H1 (cell line): ENCODE measurements around the gene PATJ. TPM values are rescaled to one million over a fixed set of nuclear protein-coding genes. Genes with fewer than 3 reads are reported as not detected.

Experiments used
- CTCF ChIA-PET: fragments of 300-600 bp; sonication (Branson Sonifier 250); formaldehyde crosslinking; loops from one replicate; lab custom pipeline; 2021; ENCODE audit not compliant: partially characterized antibody; lab: Charles Lee
- POLR2A ChIA-PET: fragments of 300-600 bp; sonication (Branson Sonifier 250); formaldehyde crosslinking; loops from one replicate; lab custom pipeline; 2021; ENCODE audit warnings: inconsistent platforms; ENCODE audit not compliant: partially characterized antibody; lab: Charles Lee
- DNase-seq, 2 experiments: peaks; one replicate each; pipeline versions ENCODE4 v3.0.0 to v3.0.0-alpha.2; 2010 to 2022; ENCODE audit warnings: low spot score in 2 of 2, low read depth in 1 of 2, mixed read lengths in 1 of 2
- FAIRE-seq: peaks from 2 replicates; lab custom pipeline; 2011; peaks lifted over from hg19 to GRCh38; lab: Jason Lieb, UNC
- H2AFZ ChIP-seq: 2 replicates; pipeline ENCODE4 v1.8.1; 2012; ENCODE audit warnings: low read length, inconsistent platforms
- H2AK5ac ChIP-seq: 2 replicates; pipeline ENCODE4 v1.6.1; 2013; ENCODE audit warnings: low read depth, low read length
- H2BK120ac ChIP-seq: replicated peaks from 2 replicates; pipeline ENCODE3; 2013; ENCODE audit warnings: low read depth, low read length, inconsistent platforms
- H2BK12ac ChIP-seq: 2 replicates; pipeline ENCODE4 v1.6.1; 2013; ENCODE audit warnings: low read depth, low read length
- H2BK15ac ChIP-seq: 2 replicates; pipeline ENCODE4 v1.6.1; 2013; ENCODE audit warnings: low read length
- H2BK20ac ChIP-seq: 2 replicates; pipeline ENCODE4 v1.6.1; 2013; ENCODE audit warnings: low read length
- H2BK5ac ChIP-seq: 2 replicates; pipeline ENCODE4 v1.6.1; 2013; ENCODE audit warnings: low read depth, low read length
- H3K14ac ChIP-seq: 2 replicates; pipeline ENCODE4 v1.6.1; 2013; ENCODE audit warnings: inconsistent platforms; ENCODE audit not compliant: insufficient read length
- H3K18ac ChIP-seq: 2 replicates; pipeline ENCODE4 v1.6.1; 2013; ENCODE audit warnings: low read length; ENCODE audit errors: extremely low read depth
- H3K23ac ChIP-seq: 2 replicates; pipeline ENCODE4 v1.6.1; 2013; ENCODE audit warnings: inconsistent platforms; ENCODE audit not compliant: insufficient read length
- H3K23me2 ChIP-seq: 2 replicates; pipeline ENCODE4 v1.6.1; 2013; ENCODE audit warnings: low read depth, low read length
- H3K27ac ChIP-seq: 2 replicates; pipeline ENCODE4 v1.6.1; 2011; ENCODE audit warnings: low read depth, low read length, inconsistent platforms
- H3K27me3 ChIP-seq, 4 experiments: replicated peaks in 1 of 4; 1 replicate in 1 of 4; 2 replicates in 3 of 4; pipeline versions ENCODE4 v1.6.1 to v1.8.1; 2011 to 2013; ENCODE audit warnings: low read length in 3 of 4, mild to moderate bottlenecking in 3 of 4, inconsistent platforms in 2 of 4, mixed read lengths in 2 of 4, moderate library complexity in 1 of 4; ENCODE audit not compliant: control insufficient read depth in 3 of 4, insufficient read depth in 3 of 4; ENCODE audit errors: extremely low read depth in 1 of 4
- H3K36me3 ChIP-seq, 4 experiments: 2 replicates each; pipeline versions ENCODE4 v1.6.1 to v1.8.1; 2011 to 2013; ENCODE audit warnings: mild to moderate bottlenecking in 4 of 4, low read length in 3 of 4, moderate library complexity in 2 of 4, control low read depth in 1 of 4, inconsistent platforms in 1 of 4; ENCODE audit not compliant: insufficient read depth in 4 of 4, control insufficient read depth in 2 of 4
- H3K4ac ChIP-seq: replicated peaks from 2 replicates; pipeline ENCODE3; 2013; ENCODE audit warnings: low read length, low read depth, mixed read lengths, inconsistent platforms; ENCODE audit not compliant: insufficient read length
- H3K4me1 ChIP-seq, 4 experiments: replicated peaks in 1 of 4; 1 replicate in 1 of 4; 2 replicates in 3 of 4; pipeline versions ENCODE4 v1.6.1 to v1.8.1; 2011 to 2013; ENCODE audit warnings: low read length in 3 of 4, inconsistent platforms in 2 of 4, mixed read lengths in 1 of 4; ENCODE audit not compliant: insufficient read depth in 4 of 4, control insufficient read depth in 3 of 4
- H3K4me2 ChIP-seq, 2 experiments: 2 replicates each; pipeline versions ENCODE4 v1.6.1 to v1.8.1; 2011 to 2013; ENCODE audit warnings: low read depth in 2 of 2, low read length in 2 of 2, control low read depth in 1 of 2, inconsistent platforms in 1 of 2, mild to moderate bottlenecking in 1 of 2; ENCODE audit not compliant: insufficient read depth in 1 of 2
- H3K4me3 ChIP-seq, 4 experiments: fragments of 200-600, 300-600 bp in 1 of 4; sonication (generic), shearing (Covaris generic), sonication (Bioruptor Twin) in 1 of 4; 2 replicates each; pipeline versions ENCODE4 v1.5.1 to v1.8.1; 2011 to 2016; ENCODE audit warnings: low read length in 4 of 4, low read depth in 3 of 4, control low read depth in 2 of 4, inconsistent platforms in 2 of 4, mild to moderate bottlenecking in 2 of 4, mixed read lengths in 1 of 4, moderate library complexity in 1 of 4; ENCODE audit not compliant: insufficient read depth in 2 of 4; ENCODE audit errors: extremely low read depth in 1 of 4
- H3K56ac ChIP-seq: replicated peaks from 2 replicates; pipeline ENCODE3; 2013; ENCODE audit warnings: low read depth, mild to moderate bottlenecking, mixed read lengths, low read length, inconsistent platforms; ENCODE audit not compliant: insufficient read length
- H3K79me1 ChIP-seq: 2 replicates; pipeline ENCODE4 v1.6.1; 2013; ENCODE audit warnings: low read depth, low read length, control low read depth
- H3K79me2 ChIP-seq, 2 experiments: 2 replicates each; pipeline versions ENCODE4 v1.6.1 to v1.8.1; 2012 to 2013; ENCODE audit warnings: low read length in 2 of 2, mild to moderate bottlenecking in 2 of 2, inconsistent platforms in 1 of 2; ENCODE audit not compliant: insufficient read depth in 2 of 2, control insufficient read depth in 1 of 2
- H3K9ac ChIP-seq, 4 experiments: replicated peaks in 1 of 4; 1 replicate in 1 of 4; 2 replicates in 3 of 4; pipeline versions ENCODE4 v1.6.1 to v1.8.1; 2011 to 2013; ENCODE audit warnings: low read depth in 3 of 4, low read length in 3 of 4, control low read depth in 2 of 4, mild to moderate bottlenecking in 2 of 4, moderate library complexity in 2 of 4, inconsistent platforms in 1 of 4; ENCODE audit errors: extremely low read depth in 1 of 4
- H3K9me3 ChIP-seq, 2 experiments: 2 replicates each; pipeline versions ENCODE4 v1.6.1 to v1.8.1; 2012 to 2013; ENCODE audit warnings: mild to moderate bottlenecking in 2 of 2, moderate library complexity in 2 of 2, control low read depth in 1 of 2, inconsistent platforms in 1 of 2, low read depth in 1 of 2, low read length in 1 of 2, mixed read lengths in 1 of 2; ENCODE audit not compliant: insufficient read depth in 2 of 2
- H4K20me1 ChIP-seq, 2 experiments: replicated peaks in 1 of 2; 2 replicates each; pipeline versions ENCODE3 to v1.8.1; 2011 to 2013; ENCODE audit warnings: inconsistent platforms in 2 of 2, low read length in 2 of 2, mild to moderate bottlenecking in 1 of 2; ENCODE audit not compliant: insufficient read depth in 2 of 2, control insufficient read depth in 1 of 2
- H4K5ac ChIP-seq: 2 replicates; pipeline ENCODE4 v1.6.1; 2013; ENCODE audit warnings: low read length, low read depth, mixed read lengths, inconsistent platforms; ENCODE audit not compliant: insufficient read length
- H4K8ac ChIP-seq: 2 replicates; pipeline ENCODE4 v1.8.0; 2013; ENCODE audit warnings: mild to moderate bottlenecking, moderate library complexity, low read length, inconsistent platforms; ENCODE audit not compliant: insufficient read depth; ENCODE audit errors: extremely low read depth
- H4K91ac ChIP-seq: replicated peaks from 2 replicates; pipeline ENCODE3; 2013; ENCODE audit warnings: low read length, mixed read lengths, inconsistent platforms; ENCODE audit not compliant: insufficient read length
- CBX5 ChIP-seq: fragments of 300-800, 300-1000 bp; sonication (generic); IDR thresholded peaks from 2 replicates; pipeline ENCODE4 v1.7.1; 2016; ENCODE audit warnings: antibody characterized with exemption, low read length, low read depth
- CHD1 ChIP-seq: IDR thresholded peaks from 2 replicates; pipeline ENCODE4 v1.6.1; 2012; ENCODE audit warnings: low read depth, low read length, improper control_type of control experiment
- CTBP2 ChIP-seq: IDR thresholded peaks from 2 replicates; pipeline ENCODE4 v1.7.0; 2011; ENCODE audit warnings: borderline replicate concordance, mild to moderate bottlenecking, moderate library complexity, mixed read lengths, low read length; ENCODE audit not compliant: insufficient read depth, insufficient read length
- RNF2 ChIP-seq: fragments of 200-900, 300-1000 bp; sonication (generic); IDR thresholded peaks from 2 replicates; pipeline ENCODE4 v1.7.1; 2016; ENCODE audit warnings: borderline replicate concordance, low read depth, mild to moderate bottlenecking, antibody characterized with exemption, low read length; ENCODE audit not compliant: poor library complexity, severe bottlenecking; ENCODE audit errors: missing control alignments
- SIRT6 ChIP-seq: IDR thresholded peaks from one replicate; pipeline ENCODE4 v1.7.1; 2012; ENCODE audit warnings: low read length, inconsistent platforms
- SUZ12 ChIP-seq: fragments of 200-600 bp; sonication (generic); IDR thresholded peaks from 2 replicates; pipeline ENCODE4 v1.6.1; 2012; ENCODE audit warnings: mild to moderate bottlenecking, inconsistent platforms, low read length, moderate library complexity, mixed read lengths
- TBP ChIP-seq: IDR thresholded peaks from 2 replicates; pipeline ENCODE4 v1.6.1; 2011; ENCODE audit warnings: low read depth, low read length, improper control_type of control experiment
- WGBS, 2 experiments: shearing (Covaris generic) in 1 of 2; methylation state at CpG; one replicate each; pipeline versions ENCODE4 v1.1.6 to v1.1.7; 2013 to 2015; ENCODE audit warnings: low lambda C conversion rate in 2 of 2, mixed read lengths in 2 of 2, inconsistent platforms in 1 of 2, low coverage in 1 of 2, missing lambda C conversion rate in 1 of 2; ENCODE audit not compliant: insufficient replicate concordance in 2 of 2, insufficient coverage in 1 of 2, insufficient read length in 1 of 2; ENCODE audit errors: extremely low coverage in 1 of 2, missing lambda C conversion rate in 1 of 2; 5-methylcytosine and 5-hydroxymethylcytosine counted together
- polyA plus RNA-seq, 7 experiments: library from polyadenylated mRNA; depleted of rRNA in 3 of 7; stranded (reverse) in 5 of 7; unstranded in 2 of 7; fragments of >200 nt in 5 of 7; fragments of 200-250 nt in 2 of 7; gene quantifications; 1 replicate in 5 of 7; 2 replicates in 1 of 7; 4 replicates in 1 of 7; pipeline versions ENCODE4 v1.2.1 to v1.2.3, GENCODE V29; 2011 to 2013; ENCODE audit warnings: missing spikeins in 2 of 7, mixed read lengths in 2 of 7
- total RNA-seq: library from RNA; stranded (reverse); fragmentation: NEBNext Ultra II Directional; extraction: Animal tissue kit (Norgen Biotek cat#: 25700); gene quantifications from 2 replicates; pipeline ENCODE4 v1.2.1, GENCODE V29; 2021

Gene PATJ
- total and polyA plus RNA-seq, 2 of the 8 experiments (the other 6 are each of a cell fraction or from before 2014, with no cell fraction given): 8.2 to 55.6 TPM

DNA sequence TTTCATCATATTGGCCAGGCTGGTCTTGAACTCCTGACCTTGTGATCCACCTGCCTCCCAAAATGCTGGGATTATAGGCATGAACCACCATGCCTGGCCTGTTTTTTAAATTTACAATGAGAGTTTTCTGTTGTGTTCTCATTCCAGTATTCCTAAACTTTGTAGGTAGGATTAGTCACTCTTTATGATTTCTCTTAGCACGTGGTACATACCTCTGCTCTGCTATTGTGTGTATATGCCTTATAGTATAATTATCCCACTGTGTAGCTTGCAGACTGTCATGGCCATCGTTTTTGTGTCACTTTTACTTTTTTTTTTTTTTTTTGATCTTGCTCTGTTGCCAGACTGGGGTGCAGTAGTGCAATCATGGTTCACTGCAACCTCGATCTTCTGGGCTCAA is 14.5 kb downstream of the PATJ start:
- no peak overlapping the region for H4K91ac ChIP-seq
- H3K4me2 ChIP-seq: no peak overlapping the region
- no peak overlapping the region for H4K5ac ChIP-seq
- no peak overlapping the region for H3K18ac ChIP-seq
- H3K79me2 ChIP-seq: peaks cover 0 to 73% of the 10 kb centered on the region in 2 experiments; a peak in 2 of 4 replicates
- H3K56ac ChIP-seq: no peak overlapping the region
- H4K20me1 ChIP-seq: peaks cover 0 to 3% of the 10 kb centered on the region in 2 experiments
- no peak overlapping the region for H2BK5ac ChIP-seq
- no peak overlapping the region for H3K4me3 ChIP-seq
- peaks cover 2% of the 10 kb centered on the region; the same call in 1 of the 2 replicates for H3K79me1 ChIP-seq
- H3K23ac ChIP-seq: no peak overlapping the region
- 87% methylated on average over 2 of the region's 3 CpGs; no CpG with 5 or more reads in 1 of the 2 experiments for WGBS, 2 experiments
- H2BK20ac ChIP-seq: no peak overlapping the region
- no peak overlapping the region for H2BK120ac ChIP-seq
- H3K23me2 ChIP-seq: no peaks in the 10 kb centered on the region
- no peak overlapping the region for H3K9ac ChIP-seq
- ChIA-PET CTCF (no interaction called here), POLR2A (no interaction called here)
- H3K36me3 ChIP-seq: no peaks in the 10 kb centered on the region; a peak in 1 of 8 replicates
- H3K14ac ChIP-seq: no peak overlapping the region
- H3K4me1 ChIP-seq: peaks cover 0 to 5% (median 0%) of the 10 kb centered on the region in 4 experiments; a peak in 1 of 7 replicates
- H3K9me3 ChIP-seq: no peaks in the 10 kb centered on the region
- H2AK5ac ChIP-seq: no peak overlapping the region
- no peaks in the 10 kb centered on the region for H3K27me3 ChIP-seq
- H4K8ac ChIP-seq: no peak overlapping the region
- DNase-seq (no peak), FAIRE-seq (no peak)
- H3K27ac ChIP-seq: no peak overlapping the region
- no peak overlapping the region for H3K4ac ChIP-seq
- no peak overlapping the region for H2BK12ac ChIP-seq
- no peak for TF ChIP-seq TBP
- TF ChIP-seq RNF2: no peak
- no peak for TF ChIP-seq SIRT6
- TF ChIP-seq CTBP2: no peak
- TF ChIP-seq CBX5: no peak
- TF ChIP-seq CHD1: no peak
- no peak for TF ChIP-seq SUZ12
- H2BK15ac ChIP-seq: no peak overlapping the region
- no peak overlapping the region for H2AFZ ChIP-seq
